ENCODE results near the gene TNFAIP8L1. TPM values are rescaled to one million over a fixed set of nuclear protein-coding genes. Genes with fewer than 3 reads are reported as not detected.
A peak's percentile ranks its signal among the peaks of the same experiment; 100 is the strongest.

Gene TNFAIP8L1
- total RNA-seq, 1 experiment from 2014 or later = 17.8 TPM

- no peaks in the 10 kb centered on the region for H3K4me1 ChIP-seq (replicated peaks; ENCODE audit: insufficient read depth)
- no peaks in the 10 kb centered on the region for H4K20me1 ChIP-seq (ENCODE audit: insufficient read depth)
- no peak overlapping the region for H3K27ac ChIP-seq
- no peak overlapping the region for H2AFZ ChIP-seq
- TSS peak; percentile 69 for BruUV-seq (replicated peaks)
- intact Hi-C loops (cut with micrococcal nuclease; ENCODE audit: unreplicated experiment) = loop anchor here (5.0 kb wide), 3 partner anchors 117 to 182 kb away; partner anchors contain the start of gene UBXN6
- ChIA-PET POLR2A (ENCODE audit: unreplicated experiment) (no interaction called here), CTCF (no interaction called here)
- H3K9me2 ChIP-seq (ENCODE audit: insufficient read depth) = no peaks in the 10 kb centered on the region
- peak overlapping the region; percentile 65 for H3K4me2 ChIP-seq
- no peaks in the 10 kb centered on the region for H3K79me2 ChIP-seq (ENCODE audit: low read depth)
- H3K36me3 ChIP-seq (ENCODE audit: low read depth) = no peaks in the 10 kb centered on the region
- no peaks in the 10 kb centered on the region for H3K9me3 ChIP-seq (ENCODE audit: insufficient read depth, low read depth)
- DNase-seq = no peak
- no peaks in the 10 kb centered on the region for H3K27me3 ChIP-seq (ENCODE audit: insufficient read depth, low read depth)
- peak overlapping the region; percentile 51; the same call in 1 of the 2 replicates for H3K4me3 ChIP-seq
- no peaks in the 10 kb centered on the region for H3F3A ChIP-seq (ENCODE audit: insufficient read depth, low read depth)
- TF ChIP-seq CTCF (conservative IDR thresholded peaks at IDR 0.05) (no peak), EZH2 (IDR thresholded peaks at IDR 0.05; ENCODE audit: low read depth) (no peak)
Observed at GRCh38 chr19:4639531-4640246, 373 bp downstream of the TNFAIP8L1 start.

GRCh38 chr19:4640247-4641000 lies 1.1 kb downstream of the TNFAIP8L1 start:
- CTCF ChIA-PET = no interaction called here
- no peaks in the 10 kb centered on the region for H3F3A ChIP-seq (ENCODE audit: insufficient read depth, low read depth)
- TF ChIP-seq EZH2 (IDR thresholded peaks at IDR 0.05; ENCODE audit: low read depth) = no peak
- TF ChIP-seq CTCF (conservative IDR thresholded peaks at IDR 0.05) = no peak
- POLR2A ChIA-PET (ENCODE audit: unreplicated experiment) = interaction anchor here (0.7 kb wide), 1 partner anchor 150 kb away, joined by 3 read pairs; no protein-coding TSS in a partner anchor
- no peak for DNase-seq
- intact Hi-C loops (cut with micrococcal nuclease; ENCODE audit: unreplicated experiment) = no loop called here
- H2AFZ ChIP-seq = no peak overlapping the region
- H3K27me3 ChIP-seq (ENCODE audit: insufficient read depth, low read depth) = no peaks in the 10 kb centered on the region
- H3K9me3 ChIP-seq (ENCODE audit: insufficient read depth, low read depth) = no peaks in the 10 kb centered on the region
- H3K4me2 ChIP-seq = peak overlapping the region; percentile 65
- BruUV-seq (replicated peaks) = no TSS peak
- no peaks in the 10 kb centered on the region for H4K20me1 ChIP-seq (ENCODE audit: insufficient read depth)
- H3K9me2 ChIP-seq (ENCODE audit: insufficient read depth) = no peaks in the 10 kb centered on the region
- no peaks in the 10 kb centered on the region for H3K4me1 ChIP-seq (replicated peaks; ENCODE audit: insufficient read depth)
- no peak overlapping the region for H3K27ac ChIP-seq
- H3K4me3 ChIP-seq = no peak overlapping the region
- H3K79me2 ChIP-seq (ENCODE audit: low read depth) = no peaks in the 10 kb centered on the region
- no peaks in the 10 kb centered on the region for H3K36me3 ChIP-seq (ENCODE audit: low read depth)

- Histone ChIP-seq H3K4me1 (replicated peaks; ENCODE audit: insufficient read depth) (no peaks in the 10 kb centered on the region), H3K9me3 (ENCODE audit: insufficient read depth, low read depth) (no peaks in the 10 kb centered on the region), H3F3A (ENCODE audit: insufficient read depth, low read depth) (no peaks in the 10 kb centered on the region), H3K79me2 (ENCODE audit: low read depth) (no peaks in the 10 kb centered on the region), H3K27me3 (ENCODE audit: insufficient read depth, low read depth) (no peaks in the 10 kb centered on the region), H3K36me3 (ENCODE audit: low read depth) (no peaks in the 10 kb centered on the region), H3K4me3 (no peak overlapping the region), H3K9me2 (ENCODE audit: insufficient read depth) (no peaks in the 10 kb centered on the region), H3K27ac (no peak overlapping the region), H2AFZ (no peak overlapping the region), H3K4me2 (no peak overlapping the region), H4K20me1 (ENCODE audit: insufficient read depth) (no peaks in the 10 kb centered on the region)
- TF ChIP-seq EZH2 (IDR thresholded peaks at IDR 0.05; ENCODE audit: low read depth) (no peak), CTCF (conservative IDR thresholded peaks at IDR 0.05) (no peak)
- BruUV-seq (replicated peaks) = no TSS peak
- ChIA-PET CTCF (interaction anchor here (0.5 kb wide), 1 partner anchor 185 kb away, joined by 4 read pairs; no protein-coding TSS in a partner anchor), POLR2A (ENCODE audit: unreplicated experiment) (interaction anchor here (0.7 kb wide), 1 partner anchor 150 kb away, joined by 3 read pairs; no protein-coding TSS in a partner anchor)
- intact Hi-C loops (cut with micrococcal nuclease; ENCODE audit: unreplicated experiment) = no loop called here
- no peak for DNase-seq
Observed at GRCh38 chr19:4641132-4641531, 1.8 kb downstream of the TNFAIP8L1 start.
